Putamen (tissue), 1 donor: ENCODE results near the gene ETS1.

Experiments used
- DNase-seq: peaks from one replicate; pipeline ENCODE4 v3.0.0-alpha.2; 2016; ENCODE audit warnings: low spot score

Gene ETS1

DNA sequence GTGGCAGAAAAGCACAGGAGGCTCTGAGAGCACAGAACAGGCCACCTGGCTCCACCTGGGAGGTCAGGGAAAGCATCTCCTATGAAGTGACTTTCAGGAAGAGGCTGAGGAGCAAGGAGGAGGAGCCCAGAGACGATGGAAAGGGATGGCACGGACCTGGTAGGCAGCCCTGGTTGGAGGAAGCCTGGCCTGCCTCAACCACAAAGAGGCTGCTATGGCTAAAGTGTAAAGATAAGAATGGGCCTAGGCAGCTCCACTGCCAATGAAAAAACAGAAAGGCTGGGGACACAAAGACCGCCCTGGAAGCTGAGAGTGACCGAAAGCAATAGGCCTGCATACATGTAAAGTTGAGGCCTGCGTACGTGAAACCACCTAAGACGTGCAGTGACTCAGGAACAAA is 31.2 kb upstream of the ETS1 start:
- DNase-seq: no peak

DNA sequence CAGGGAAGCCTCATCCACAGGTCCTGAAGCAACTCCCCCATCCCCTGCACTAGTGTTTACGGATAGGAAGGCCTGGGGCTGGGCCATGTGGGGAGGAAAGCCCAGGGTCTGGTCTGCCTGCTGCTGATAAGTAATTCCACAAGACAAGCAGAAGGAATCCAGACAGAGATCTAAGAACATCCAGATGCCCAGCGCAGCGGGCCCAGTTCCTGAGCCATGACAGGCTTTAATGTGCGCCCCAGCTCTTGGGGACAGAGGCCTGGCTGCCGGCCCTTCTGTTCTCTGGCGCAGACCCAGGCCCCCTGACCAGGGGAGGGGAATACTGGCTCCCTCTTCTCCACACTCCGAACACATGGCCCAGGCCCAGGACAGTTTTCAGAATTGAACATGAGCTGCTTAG is 28.8 kb upstream of the ETS1 start:
- no peak for DNase-seq

DNA sequence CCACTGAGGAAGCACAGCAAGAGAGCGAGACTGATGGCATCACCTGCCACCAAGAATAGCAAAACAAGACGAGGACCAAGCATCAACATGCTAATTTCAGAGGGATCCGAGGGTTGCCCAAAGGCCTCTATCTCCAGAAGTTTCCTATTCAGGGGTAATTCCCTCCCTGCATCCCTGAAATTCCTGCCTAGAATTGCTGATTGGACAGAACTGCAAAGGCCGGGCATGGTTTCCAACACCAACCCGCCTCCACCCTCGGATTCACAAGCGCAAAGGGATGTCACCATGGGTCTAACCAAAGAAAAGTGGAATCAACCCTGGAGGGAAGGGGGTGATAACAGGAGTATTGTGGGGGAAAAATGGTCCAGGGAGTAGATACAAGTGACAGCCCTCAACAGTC is 28.3 kb upstream of the ETS1 start:
- DNase-seq: no peak

DNA sequence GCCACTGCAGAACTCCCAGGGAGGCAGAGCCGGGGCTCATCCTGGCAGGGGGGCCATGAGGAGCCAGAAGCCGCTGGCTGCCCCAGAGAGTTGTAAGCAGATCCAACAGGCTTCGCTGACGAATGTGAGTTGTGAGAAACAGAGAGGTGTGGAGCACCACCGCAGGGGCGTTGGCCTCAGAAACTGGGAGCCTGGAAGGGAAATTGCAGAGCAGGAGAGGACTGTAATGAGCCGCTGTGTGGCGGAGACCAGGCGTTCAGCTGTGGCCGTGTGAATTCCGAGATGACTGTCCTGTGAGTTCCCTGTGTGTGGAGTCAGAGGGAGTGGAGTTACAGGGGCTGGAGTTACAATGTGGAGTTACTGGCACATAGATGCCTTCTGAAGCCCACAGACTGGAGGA is 27.7 kb upstream of the ETS1 start:
- no peak for DNase-seq

DNA sequence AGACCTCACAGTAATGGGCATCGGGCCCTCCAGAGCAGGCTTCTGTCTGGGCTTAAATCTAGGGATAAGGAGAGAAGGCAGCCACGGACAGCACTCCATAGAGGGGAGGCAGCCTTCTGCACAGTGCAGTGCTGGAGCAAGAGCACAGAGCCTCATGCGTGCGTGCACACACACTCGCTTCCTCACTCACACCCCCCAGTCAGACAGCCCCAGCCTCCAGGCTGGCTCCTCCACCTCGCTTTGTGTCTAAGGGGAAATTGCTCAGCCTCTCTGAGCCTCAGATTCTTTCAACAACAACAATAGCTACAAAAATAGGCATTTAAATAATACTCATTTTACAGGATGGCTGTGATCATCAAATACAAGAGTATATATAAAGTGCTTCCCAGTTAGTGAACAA is 26.7 kb upstream of the ETS1 start:
- DNase-seq: no peak

DNA sequence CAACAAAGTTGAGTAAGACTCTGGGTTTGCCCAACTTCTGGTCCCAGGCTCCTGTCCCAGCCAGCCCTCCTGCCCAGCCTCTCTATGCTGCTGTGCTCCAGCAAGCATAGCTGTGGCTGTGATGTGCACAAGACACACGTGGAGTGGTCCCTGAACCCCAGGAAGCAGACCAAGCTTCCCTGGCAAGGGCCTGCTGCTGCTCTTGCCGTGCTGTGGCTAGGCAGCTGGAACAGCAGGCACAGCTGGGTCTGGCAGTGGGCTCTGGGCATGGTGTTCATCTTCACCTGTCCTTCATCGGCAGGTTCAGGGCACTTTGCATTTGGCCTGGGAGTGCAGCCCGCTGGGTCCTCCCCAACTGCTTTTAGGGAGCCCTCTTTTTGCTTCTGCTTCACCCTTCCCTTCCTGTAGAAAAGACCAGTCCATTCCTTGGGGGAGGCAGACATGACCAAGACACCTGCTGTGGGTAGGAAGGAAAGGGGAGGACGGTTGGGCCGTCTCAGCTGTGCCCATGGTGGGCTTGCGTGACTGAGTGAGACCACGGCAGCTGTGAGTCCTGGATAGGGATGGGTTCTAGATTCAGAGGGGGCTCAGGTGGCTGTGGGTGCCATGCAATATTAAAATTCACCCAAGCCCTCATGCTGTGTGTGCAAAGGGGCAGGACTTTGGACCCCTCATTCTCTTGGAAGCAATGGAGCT is 26.1 kb upstream of the ETS1 start:
- DNase-seq: no peak

DNA sequence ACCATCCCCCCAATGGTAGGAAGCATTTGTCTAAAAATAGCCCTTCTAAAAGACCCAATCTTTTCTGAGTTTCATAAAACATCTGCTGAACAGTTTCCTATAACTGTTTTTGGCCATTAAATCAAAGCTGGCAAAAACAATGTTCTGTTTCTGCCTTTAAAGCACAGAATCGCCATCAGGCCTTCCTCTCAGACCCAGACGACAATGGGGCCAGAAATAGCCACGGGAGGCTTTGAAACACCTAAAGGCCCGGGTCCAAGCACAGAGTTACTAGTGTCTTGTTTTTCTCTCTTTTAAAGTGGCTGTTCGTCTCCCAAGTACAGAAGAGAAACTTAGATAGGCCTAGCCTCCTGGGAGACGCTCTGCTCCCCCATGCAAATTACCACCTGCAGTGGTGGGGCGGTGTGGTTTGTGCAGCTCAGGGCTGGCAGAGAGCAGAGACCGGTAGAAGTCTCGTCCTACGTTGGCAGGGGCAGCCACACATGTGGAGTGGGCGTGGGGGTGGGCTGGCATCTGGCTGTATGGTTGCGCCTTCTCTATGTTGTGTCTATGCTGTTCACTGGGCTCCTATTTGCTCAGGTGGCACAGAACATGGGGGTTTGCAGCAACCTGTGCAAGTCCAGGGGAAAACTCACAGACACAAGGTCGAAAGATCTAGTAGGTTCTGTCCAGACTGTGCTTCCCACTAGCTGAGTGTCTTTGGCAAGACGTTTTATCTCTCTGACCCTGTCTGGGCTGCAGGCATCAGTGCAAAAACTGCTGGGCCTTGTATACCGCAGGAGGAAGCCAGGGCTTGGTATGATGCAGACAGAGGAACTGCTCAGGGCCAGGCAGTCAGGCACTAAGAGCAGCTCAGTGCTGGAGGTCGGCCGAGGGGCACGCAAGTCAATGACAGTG is 23.6 kb upstream of the ETS1 start:
- DNase-seq: no peak

DNA sequence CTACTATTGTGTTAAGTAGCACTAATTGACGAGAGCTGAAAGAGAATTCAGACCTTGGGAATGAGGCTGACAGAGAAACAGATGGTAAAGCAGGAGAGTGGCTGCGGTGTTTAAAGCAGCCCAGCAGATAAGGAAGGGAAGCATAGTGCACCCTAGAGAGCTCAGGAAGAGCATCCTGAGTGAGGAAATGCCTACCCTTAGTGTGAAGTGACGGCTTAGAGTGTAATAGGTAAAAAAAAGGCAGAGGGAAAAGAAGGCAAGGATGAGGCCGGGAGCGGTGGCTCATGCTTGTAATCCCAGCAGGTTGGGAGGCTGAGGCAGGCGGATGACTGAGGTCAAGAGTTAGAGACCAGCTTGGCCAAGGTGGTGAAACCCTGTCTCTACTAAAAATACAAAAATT is 22.4 kb upstream of the ETS1 start:
- no peak for DNase-seq

DNA sequence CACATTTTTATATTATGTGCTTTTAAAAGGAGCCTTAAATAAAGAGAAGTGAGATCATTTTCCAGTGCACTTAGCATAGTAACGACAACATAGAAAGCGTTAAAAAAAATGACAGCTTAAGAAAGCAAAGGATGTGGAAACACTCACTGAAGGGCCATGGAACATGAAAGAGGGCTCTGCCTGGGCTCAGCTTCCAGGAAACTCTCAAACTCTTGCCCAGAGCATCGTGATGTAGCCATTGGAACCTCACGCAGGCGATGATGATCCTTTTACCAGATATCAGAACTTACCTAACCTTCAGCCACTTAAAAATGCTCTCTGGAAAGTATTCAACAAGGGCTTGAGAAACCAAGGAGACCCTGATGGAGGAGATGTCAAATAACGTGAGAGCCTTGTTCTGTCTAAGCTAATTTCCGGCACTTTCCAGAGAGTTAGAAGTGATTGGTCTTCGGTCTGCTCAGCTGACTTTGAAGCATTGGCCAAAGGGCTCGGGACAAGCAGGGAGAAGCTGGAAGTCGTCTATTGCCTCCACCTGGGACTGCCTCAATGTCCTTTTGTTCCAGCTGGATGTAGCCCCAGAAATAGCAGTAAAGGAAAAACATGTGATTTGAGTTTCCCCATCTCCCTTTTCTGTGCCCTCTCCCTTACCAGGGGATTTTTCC is 21.5 kb upstream of the ETS1 start:
- DNase-seq: no peak

DNA sequence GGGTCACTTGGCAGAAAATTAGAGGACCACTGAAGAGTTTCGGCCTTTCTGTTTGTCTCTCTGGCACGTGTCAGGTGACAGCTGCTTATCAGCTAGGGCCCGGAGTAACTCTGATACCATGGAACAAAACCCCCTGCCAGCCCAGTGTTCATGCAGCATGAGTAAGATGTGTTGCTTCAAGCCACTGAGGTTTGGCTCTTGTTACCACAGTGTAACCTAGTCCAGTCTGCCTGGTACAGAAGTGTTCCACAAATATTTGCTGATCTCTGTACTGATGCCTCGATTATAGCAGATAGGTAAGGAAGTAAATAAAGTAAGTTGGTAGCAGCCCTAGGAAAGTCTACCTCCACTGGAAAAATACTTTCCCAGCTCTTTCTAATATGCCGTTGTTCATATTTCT is 20.5 kb upstream of the ETS1 start:
- no peak for DNase-seq

DNA sequence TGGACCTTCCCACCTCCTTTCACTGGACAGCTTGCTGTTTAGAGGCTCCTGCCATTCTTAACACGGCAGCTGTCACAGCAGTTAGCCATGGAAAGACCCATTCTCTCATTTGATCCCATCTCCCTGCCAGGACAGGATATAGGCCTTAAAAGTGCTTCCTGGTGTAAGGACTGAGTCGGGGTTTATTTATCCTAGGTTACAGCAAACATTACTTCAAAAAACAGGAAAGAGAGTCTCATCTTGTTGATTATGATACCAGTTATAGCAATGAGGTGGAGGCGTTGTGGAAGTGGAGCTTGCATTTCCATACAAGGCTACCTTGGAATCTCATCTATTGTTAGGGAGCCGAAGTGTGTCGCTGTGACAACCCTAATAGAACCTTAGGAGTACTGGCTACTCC is 17.4 kb upstream of the ETS1 start:
- DNase-seq: no peak

DNA sequence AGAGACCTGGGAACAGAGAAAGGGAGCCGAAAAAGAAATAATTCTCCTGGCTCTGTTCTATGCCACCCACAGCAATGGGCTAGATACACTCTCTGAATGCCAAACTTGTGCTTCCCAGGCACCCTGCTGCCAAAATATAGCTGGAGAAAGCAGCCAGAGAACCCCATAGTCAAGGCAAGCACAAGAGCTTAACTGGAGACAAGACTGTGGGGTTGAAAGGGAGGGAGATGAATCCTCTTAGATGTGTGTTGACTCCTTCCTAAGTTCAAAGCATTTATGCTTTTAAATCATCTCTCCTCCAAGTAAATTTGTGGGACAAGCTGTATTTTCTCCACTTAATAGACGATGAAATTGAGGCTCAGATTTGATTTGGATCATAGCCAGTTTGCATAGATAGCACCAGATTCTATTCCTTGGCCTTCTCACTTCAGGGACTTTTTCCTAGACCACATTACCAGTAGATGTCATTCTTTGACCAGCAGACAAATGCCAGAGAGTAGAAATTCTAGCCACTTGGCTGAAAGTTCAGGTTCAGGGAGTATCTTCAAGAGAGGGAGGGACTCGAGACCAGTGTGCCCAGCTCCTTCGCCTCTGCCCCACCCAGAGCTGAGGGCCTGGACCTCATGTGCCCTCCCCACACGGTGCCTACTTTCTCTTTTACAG is 16.5 kb upstream of the ETS1 start:
- DNase-seq: no peak

DNA sequence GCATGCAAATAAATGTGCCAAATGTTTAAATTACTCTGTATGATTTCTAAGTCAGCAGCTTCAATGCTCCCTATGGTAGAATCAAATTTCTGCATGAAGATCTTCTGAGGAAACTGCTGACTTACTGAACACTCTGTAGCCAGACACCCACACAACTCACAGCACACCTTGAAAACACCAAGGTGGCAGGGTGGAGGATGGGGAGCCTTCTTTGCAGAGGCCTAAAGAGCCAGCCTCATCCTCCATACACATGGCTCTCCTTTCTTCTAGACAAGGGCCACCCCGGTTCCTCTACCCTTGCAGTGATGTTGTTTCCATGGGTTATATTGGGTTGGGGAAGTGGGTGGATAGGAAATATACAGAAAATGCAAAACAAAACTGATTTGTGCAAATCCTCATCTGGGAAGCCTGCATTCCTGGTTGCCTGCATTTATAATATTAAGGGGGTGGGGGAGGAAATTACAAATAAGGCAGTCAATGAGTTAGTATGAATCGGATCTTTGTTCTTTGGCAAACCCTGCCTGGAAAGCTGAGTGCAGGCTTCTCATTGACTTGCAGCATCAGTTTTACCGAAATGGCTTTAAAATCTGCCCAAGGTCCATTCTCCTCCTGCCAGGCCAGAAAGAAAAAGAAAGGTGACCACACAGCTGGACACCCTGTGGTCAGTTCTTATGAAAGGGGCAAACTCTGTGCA is 15.8 kb upstream of the ETS1 start:
- no peak for DNase-seq

DNA sequence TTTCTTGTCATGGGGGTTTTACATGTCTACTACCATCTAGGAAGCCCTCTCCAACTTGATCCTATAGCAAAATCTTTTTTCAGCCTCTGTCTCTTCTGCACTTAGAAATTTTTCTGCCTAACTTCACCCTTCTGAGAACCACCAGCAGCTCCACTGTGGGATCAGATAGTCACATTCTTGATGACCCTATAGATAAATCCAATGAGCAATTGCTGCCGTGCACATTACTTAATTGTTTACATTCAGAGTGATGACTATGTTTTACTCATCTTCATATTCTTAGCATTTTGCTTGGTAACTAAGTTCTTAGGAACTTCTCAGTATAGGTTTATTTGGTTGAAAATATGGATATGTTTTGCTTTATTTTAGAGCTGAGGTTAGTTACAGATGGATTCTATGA is 12.4 kb upstream of the ETS1 start:
- DNase-seq: no peak

DNA sequence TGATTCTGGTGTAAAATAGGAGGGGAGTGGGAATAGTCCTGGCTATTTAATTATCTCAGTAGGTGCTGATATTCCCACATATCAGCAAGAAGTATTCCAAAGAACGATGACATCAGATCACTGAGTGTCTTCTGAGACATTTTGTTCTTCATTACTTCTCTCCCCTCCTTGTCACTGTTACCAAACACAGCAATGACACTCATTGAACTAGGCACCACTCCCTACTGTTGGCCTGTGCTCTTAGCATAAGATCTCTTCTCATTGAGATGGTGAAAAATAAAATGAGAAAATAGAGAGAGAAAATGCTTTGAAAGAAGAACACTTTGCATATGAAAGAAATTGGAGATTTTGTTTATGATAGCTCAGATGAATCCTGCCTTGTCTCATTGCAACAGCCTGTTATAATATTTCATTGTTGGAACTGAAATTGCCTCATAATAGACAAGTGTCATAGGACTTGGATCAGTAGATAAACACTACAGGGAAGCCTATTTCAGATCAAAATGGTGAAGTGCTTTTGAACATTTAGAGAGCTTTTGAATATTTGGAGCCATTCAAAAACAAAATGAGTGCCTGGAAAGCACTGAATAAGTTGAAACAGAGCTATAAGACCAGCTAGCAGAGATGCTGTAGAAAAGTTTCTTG is 11.3 kb upstream of the ETS1 start:
- DNase-seq: no peak

DNA sequence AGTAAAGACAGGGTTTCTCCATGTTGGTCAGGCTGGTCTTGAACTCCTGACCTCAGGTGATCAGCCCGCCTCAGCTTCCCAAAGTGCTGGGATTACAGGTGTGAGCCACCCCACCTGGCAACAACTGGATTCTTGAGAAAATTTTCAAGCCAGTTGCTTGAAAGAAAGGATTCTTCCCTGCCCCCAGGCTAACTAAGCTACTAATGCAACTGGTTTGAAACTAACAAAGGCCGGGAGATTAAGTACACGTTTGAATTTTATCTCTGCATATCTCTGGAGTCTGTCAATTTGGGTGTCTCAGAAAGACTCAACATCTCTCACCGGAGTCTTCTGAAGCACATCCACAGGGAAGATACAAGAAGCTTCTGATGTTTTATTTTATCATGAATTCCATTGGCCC is 10.7 kb upstream of the ETS1 start:
- DNase-seq: no peak

DNA sequence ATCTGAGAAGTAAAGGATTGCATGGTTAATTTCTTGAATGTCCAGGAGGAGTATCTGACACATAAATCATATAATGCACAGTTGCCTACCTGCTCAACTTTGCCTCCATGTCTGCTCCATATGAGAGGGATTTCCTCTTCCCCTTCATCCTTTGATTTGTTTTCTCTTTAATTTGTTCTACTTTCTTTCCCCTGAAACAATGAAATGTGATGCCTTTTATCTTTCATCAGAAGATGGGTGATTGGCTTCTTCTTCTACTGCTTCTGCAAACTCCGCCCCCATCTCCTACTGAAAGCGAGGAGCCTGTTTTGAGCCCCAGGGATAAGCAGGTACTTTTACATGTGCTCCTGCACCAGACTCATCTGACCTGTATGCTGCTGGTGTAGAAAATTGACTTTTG is 9.9 kb upstream of the ETS1 start:
- no peak for DNase-seq

DNA sequence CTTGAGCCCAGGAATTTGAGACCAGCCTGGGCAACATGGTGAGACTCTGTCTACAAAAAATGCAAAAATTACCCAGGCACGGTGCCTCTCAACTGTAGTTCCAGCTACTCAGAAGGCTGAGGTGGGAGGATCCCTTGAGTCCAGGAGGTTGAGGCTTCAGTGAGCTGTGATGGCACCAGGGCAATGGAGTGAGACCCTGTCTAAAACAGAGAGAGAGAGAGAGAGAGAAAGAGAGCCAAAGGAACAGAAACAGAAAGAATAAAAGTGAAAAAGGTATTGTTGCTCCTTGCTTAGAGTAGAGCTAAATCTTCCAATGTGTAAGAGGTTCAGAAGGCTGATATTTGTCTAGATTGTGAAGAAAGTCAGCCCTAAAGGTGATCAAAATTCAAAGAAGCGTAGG is 8.9 kb upstream of the ETS1 start:
- no peak for DNase-seq

DNA sequence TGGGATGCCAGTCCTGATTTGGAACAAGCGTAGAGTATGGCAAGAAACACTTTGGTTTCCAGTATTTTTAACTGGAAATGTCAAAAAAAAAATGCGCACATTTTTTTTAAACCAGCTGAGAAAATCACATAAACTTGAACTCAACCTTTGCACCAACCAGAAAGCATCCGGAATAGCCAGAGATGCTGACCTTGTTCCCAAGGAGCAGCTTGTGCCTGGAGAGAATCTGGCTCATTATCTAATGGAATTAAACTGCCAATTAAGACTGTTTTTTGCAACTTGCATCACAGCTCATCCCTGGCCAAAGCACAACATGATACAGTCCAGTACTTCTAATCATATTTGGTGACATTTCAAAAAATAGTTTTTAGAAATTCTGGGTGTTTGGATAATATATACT is 8.4 kb upstream of the ETS1 start:
- DNase-seq: no peak

DNA sequence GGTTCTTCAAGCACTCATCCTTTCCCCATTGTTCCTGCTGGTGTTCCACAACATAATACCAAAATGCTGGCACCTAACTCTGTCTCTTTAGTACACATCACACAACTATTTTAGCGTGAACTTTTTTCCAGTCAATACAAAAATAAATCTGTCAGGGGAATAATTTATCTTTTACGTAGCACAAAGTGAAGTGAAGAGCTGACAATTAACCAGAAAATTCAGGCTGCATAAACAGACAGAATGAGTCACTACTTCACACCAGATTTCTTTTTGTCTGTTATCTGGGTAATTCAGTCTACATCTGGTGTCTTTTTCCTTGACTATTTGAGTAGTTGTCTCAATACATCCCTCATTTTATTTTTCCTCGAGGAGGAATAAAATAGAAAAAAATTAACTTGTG is 7.9 kb upstream of the ETS1 start:
- no peak for DNase-seq

DNA sequence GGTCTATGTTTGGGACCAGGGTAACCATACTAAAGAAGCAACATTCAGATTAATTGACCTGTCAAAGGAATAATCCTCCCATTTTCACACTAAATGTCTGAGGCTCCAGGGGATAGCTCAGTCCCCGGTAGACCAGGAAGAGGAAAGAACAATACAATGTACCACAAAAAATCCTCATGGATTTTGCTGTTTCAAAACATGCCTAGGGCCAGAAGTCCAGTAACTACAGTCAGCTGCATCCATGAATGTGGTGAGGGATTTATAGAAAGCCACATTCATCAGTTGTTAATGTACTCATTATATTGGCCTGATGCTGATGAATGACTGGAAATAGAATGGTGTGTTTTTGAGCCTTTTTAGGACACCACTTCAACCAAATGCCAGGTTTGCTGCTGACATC is 6.9 kb upstream of the ETS1 start:
- DNase-seq: no peak

DNA sequence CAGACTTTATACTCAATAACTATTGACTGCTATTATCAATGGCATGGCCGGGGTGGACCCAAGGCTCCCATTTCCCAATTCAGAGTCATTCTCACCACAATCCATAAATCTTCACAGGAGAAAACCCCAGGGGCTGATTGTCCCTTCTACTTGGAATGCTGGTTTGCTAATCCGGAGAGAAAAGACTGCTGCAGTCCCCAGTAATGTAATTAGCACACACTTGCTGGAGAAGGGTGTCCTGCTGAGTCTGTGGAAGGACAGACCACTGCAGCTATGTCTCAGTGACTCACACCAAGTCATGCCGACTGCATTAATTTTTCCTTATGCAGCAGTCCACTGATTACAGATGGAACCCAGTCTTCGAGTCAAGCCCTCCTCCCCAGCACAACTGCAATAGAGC is 5.9 kb upstream of the ETS1 start:
- DNase-seq: no peak
